HG03095 (cell line): Measurements from ENCODE around the gene NADSYN1.
"Not testable (repeated sequence)": the region's sequence is repeated elsewhere in the genome, so short reads cannot be mapped to it uniquely, and the experiment has no call there.

Source experiments
- ATAC-seq: cut with Tn5 transposase; IDR thresholded peaks from one replicate; pipeline ENCODE4 v1.9.1; 2021; ENCODE audit warnings: moderate library complexity; ENCODE audit not compliant: unreplicated experiment

The NADSYN1 gene

GRCh38 chr11:71518506-71519471, 65.8 kb downstream of the NADSYN1 start:
- no peak for ATAC-seq

GRCh38 chr11:71519546-71519945, 66.5 kb downstream of the NADSYN1 start:
- no peak for ATAC-seq

GRCh38 chr11:71525188-71525937, 72.4 kb downstream of the NADSYN1 start:
- no peak for ATAC-seq

GRCh38 chr11:71525938-71526495, 73.0 kb downstream of the NADSYN1 start:
- ATAC-seq = no peak

DNA sequence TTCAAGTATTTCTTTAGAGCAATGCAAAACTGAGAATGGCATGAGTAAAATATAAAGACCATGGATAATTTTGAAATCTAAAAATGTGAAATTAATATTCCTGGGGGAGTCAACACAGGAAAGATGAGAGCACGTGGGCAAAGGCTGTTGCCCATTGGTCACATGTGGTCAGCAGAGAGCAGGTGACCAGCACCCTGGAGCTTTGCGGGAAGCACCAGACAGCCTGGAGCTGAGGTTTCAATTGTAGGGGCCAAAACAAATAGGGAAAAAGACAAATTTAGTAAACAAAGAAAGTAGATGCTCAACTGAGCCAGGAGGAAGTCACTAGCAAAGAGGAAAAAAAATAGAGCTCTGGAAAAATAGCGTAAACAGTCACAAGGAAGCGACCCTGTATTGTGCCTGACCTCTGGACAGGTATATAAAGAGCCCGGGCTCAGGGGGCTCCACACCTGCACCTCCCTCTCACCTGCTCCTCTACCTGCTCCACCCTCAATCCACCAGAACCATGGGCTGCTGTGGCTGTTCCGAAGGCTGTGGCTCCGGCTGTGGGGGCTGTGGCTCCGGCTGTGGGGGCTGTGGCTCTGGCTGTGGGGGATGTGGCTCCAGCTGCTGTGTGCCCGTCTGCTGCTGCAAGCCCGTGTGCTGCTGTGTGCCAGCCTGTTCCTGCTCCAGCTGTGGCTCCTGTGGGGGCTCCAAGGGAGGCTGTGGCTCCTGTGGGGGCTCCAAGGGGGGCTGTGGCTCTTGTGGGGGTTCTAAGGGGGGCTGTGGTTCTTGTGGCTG, 74.0 kb downstream of the NADSYN1 start, which contains the start of gene KRTAP5-7:
KRTAP5-7 (plus strand) TSS at position 472 of the 780 bp plus-strand sequence; CDS start at position 506, 34 bp downstream.
- ATAC-seq = not testable (repeated sequence)

GRCh38 chr11:71527576-71528210, 74.7 kb downstream of the NADSYN1 start:
- ATAC-seq = no peak

DNA sequence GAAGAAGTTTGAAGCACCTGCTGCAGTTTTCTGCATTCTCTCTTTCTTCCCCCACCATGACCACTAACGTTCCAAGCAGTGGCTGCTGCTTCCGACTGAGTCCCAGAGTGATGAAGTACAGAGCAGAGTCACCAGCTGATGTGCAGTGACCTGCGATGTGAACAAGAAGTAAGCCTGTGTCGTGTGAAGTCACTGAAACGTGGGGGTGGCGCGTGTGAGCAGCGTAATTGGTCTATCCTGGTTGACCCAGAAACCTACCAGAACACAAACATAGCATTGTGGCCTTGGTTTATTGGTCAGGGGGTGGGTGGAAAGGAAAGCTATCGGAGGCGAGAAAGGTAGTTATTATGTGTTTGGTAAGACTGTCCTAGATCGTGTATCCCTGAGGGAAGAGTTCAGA, 77.6 kb downstream of the NADSYN1 start:
- ATAC-seq = no peak

- no peak for ATAC-seq
Measured at GRCh38 chr11:71532036-71532610, 79.1 kb downstream of the NADSYN1 start.

DNA sequence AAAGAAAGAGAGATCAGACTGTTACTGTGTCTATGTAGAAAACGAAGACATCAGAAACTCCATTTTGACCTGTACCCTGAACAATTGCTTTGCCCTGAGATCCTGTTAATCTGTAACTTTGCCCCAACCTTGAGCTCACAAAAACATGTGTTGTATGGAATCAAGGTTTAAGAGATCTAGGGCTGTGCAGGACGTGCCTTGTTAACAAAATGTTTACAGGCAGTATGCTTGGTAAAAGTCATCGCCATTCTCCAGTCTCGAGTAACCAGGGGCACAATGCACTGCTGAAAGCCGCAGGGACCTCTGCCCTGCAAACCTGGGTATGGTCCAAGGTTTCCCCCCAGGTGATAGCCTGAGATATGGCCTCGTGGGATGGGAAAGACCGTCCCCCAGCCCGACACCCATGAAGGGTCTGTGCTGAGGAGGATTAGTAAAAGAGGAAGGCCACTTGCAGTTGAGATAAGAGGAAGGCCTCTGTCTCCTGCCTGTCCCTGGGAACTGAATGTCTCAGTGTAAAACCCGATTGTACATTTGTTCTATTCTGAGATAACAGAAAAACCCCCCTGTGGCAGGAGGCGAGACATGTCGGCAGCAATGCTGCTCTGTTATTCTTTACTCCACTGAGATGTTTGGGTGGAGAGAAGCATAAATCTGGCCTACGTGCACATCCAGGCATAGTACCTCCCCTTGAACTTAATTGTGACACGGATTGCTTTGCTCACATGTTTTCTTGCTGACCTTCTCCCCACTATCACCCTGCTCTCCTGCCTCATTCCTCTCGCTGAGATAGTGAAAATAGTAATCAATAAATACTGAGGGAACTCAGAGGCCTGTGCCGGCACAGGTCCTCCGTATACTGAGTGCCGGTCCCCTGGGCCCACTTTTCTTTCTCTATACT, 82.0 kb downstream of the NADSYN1 start:
- not testable (repeated sequence) for ATAC-seq

DNA sequence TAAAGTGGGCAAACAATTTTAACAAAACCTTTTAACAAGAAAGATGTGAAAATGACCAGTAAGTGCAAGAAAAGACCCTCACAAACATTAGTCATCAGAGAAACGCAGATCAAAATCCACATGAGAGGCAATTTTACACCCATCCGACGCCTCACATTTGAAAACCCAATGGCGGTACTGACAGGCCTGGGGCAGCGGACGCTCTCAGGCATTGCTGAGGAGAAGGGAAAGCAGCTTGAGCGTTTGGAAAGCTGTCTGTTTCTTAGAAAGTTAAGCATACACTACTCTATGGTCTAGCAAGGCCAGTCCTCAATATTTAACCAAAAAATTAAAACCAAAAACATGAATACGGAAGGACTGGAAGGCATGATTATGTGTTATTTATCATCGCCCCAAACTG, 82.8 kb downstream of the NADSYN1 start:
- no peak for ATAC-seq

- no peak for ATAC-seq
Measured at GRCh38 chr11:71537537-71537936, 84.5 kb downstream of the NADSYN1 start.

- ATAC-seq = not testable (repeated sequence)
Measured at GRCh38 chr11:71537977-71538665, 85.1 kb downstream of the NADSYN1 start, which contains the start of gene KRTAP5-8. KRTAP5-8 (plus strand) TSS chr11:71538025; CDS start chr11:71538056, 31 bp downstream.

DNA sequence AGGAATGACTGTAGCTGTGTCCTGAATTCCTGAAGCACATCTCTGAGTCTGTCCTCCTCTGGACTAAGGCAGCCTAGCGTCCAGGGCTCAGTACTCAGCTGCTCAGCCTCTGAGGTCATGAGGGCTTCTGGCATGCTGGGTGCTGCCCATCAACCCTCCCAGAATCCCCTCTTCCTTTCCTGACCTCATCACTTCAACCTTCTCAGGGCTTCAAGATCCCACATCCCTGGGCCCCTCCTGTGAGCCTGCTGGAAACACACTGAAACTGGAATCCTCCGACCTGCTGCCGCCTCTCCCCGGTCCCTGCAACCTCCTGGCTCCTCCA, 85.6 kb downstream of the NADSYN1 start:
- ATAC-seq = no peak

GRCh38 chr11:71539017-71539416, 86.0 kb downstream of the NADSYN1 start:
- no peak for ATAC-seq

- ATAC-seq = not testable (repeated sequence)
Measured at GRCh38 chr11:71539971-71540370, 87.0 kb downstream of the NADSYN1 start.

GRCh38 chr11:71540521-71541304, 87.7 kb downstream of the NADSYN1 start:
- ATAC-seq = peak; percentile 73

GRCh38 chr11:71542382-71542781, 89.4 kb downstream of the NADSYN1 start:
- no peak for ATAC-seq
